ENCODE measurements around the gene PTPRK.

PTPRK gene

GRCh38 chr6:128520436-128521281 is at the start of gene PTPRK:
TSS of gene PTPRK (minus strand) at chr6:128520599. CDS start at chr6:128520358, 241 bp downstream.
- DNase-seq (ENCODE audit: low spot score): peak; percentile 48

GRCh38 chr6:128567029-128567428 is 46.6 kb upstream of the PTPRK start:
- DNase-seq (ENCODE audit: low spot score): no peak

DNA sequence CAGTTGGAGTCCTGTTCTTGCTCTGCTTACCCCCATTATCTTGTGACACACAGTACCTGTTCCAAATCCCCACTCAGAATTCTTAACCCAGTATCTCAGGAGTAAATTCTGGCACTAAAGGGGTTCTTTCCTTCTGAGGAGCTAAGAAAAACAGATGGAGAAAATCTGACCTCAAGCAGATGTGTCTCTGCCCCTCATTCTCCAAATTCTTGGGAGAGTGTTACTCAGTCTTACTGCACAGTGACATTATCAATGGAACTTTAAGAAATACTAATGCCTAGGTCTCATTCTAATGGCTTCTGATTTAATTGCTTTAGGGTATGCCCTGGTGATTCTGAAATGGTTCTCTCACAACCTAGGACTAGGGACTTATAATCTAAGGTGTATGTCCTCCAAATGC is 40.6 kb upstream of the PTPRK start:
- DNase-seq (ENCODE audit: low spot score): no peak

GRCh38 chr6:128558924-128559323 is 38.5 kb upstream of the PTPRK start:
- no peak for DNase-seq (ENCODE audit: low spot score)

DNA sequence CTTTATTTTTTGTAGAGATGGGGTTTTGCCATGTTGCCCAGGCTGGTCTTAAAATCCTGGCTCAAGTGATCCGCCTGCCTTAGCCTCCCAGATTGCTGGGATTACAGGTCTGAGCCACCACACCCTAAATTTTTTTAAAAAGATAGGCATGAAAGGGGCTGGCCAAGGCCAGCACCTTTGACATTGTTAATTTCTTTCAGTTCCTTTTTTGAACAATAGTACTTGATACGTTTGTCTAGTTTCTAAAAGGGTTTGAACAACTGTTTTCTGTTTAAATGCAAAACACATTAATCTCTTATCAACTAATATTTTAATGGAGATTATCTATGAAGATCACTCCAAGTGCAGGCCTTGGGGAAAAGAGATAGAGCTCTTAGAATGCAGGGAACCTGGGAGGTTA is 37.6 kb upstream of the PTPRK start:
- DNase-seq (ENCODE audit: low spot score): no peak

- DNase-seq (ENCODE audit: low spot score): no peak
These were observed 36.7 kb upstream of the PTPRK start for GRCh38 chr6:128557081-128557480.

DNA sequence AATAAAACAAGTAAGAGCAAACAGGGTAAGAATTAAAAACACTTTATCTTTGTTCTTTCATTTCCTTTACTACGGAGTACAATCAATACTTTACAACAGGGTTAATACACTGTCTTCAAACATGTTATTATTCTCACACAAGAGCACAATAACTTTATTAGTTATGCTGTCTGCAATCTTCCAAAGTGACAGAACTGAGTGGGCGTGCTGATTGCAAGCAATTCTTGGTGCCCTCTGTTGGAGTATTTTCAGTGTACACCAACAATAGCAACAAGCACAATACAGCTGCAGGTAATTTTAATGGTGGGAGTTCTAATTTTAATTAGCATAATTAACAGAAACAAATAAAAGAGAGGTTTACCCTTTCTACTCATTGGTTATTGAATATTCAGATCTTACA is 33.9 kb upstream of the PTPRK start:
- DNase-seq (ENCODE audit: low spot score): no peak

DNA sequence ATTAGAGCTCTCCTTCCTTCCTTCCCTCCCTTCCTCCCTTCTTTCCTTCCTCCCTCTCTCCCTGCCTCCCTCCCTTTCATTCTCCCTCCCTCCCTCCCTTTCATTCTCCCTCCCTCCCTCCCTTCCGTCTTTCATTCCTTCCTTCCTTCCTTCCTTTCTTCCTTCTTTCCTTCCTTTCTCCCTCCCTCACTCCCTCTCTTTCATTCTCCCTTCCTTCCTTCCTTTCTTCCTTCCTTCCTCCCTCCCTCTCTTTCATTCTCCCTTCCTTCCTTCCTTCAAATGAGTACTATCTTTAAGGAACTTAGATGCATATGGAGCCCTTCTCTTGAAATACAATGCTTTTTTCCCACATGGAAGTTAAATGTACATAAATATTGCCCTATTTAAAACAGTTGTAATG is 20.9 kb upstream of the PTPRK start:
- DNase-seq (ENCODE audit: low spot score): no peak

DNA sequence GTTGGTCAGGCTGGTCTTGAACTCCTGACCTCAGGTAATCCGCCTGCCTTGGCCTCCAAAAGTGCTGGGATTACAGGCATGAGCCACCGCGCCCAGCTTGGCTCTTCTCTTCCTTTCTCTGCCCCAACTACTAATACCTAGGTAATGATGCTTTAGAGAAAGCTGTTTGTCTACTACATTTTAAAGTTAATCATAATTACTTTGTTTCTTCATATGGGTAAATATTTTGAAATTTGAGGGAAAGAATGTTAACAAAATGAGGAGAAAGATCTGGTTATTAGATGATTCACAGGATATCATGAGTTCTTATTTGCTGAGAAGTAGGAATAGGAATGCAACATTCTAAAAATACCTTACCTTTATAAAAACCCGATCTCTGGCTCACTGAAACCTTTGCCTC is 18.4 kb upstream of the PTPRK start:
- no peak for DNase-seq (ENCODE audit: low spot score)

DNA sequence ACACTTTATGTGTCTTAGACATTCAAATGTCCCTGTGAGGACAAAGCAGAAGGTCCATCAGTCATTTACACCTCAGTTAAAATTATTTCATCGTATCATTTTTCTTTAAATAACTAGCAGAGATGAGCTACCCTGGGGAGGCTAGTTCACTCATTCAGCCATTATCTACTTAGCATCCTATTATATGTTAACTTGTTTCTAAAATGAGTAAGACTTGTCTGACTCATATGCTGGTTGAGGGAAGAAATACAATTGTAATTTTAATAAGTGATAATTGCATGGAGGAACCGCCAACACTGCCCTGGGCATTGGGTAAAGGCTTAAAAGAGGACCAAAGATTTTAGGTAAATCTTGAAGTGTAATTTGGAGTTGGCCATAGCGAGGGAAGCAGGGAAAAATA is 12.4 kb upstream of the PTPRK start:
- no peak for DNase-seq (ENCODE audit: low spot score)

- no peak for DNase-seq (ENCODE audit: low spot score)
These were observed 11.7 kb upstream of the PTPRK start for GRCh38 chr6:128532136-128532535.

GRCh38 chr6:128531696-128532095 is 11.3 kb upstream of the PTPRK start:
- no peak for DNase-seq (ENCODE audit: low spot score)

DNA sequence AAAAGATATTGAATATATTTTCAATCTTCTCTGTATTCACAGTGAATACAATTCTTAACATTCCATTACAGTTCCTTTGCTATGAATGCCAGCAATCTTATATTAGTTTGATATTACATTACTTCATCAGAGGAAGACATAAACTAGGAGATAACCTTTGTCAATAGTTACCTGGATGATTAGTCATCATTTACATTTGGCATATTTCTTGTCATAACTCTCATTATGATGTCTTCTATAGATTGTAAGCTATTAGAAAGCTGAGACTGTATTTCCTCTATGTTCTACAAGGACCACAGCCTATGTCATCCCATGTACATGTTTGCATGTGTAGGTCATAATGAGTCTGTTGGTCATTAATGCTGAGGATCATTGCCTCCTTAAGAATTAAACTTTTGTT is 7.8 kb upstream of the PTPRK start:
- DNase-seq (ENCODE audit: low spot score): no peak

- DNase-seq (ENCODE audit: low spot score): no peak
These were observed 7.0 kb upstream of the PTPRK start for GRCh38 chr6:128527375-128527774.

GRCh38 chr6:128526152-128526914 is 5.9 kb upstream of the PTPRK start:
- no peak for DNase-seq (ENCODE audit: low spot score)

DNA sequence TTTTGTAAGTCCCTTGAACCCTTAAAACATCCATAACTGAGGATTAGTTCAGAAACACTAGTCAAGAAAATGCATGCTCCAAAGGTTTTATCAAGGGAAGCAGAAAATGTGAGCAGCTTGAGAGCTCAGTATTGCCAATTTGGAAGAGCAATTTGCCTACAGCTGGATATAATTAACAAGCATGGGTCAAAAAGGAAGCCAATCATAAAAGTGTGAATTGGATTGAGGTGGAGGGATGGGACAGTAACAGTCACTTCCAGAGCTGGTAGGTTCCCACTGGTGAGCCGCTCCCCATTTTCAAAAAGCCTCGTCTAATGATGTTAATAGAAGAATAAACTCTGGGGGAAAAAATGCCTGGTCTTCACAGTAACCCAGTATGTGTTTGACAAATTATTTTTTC is 5.0 kb upstream of the PTPRK start:
- no peak for DNase-seq (ENCODE audit: low spot score)

GRCh38 chr6:128521282-128521632 is 858 bp upstream of the PTPRK start:
- no peak for DNase-seq (ENCODE audit: low spot score)

GRCh38 chr6:128519931-128520435 is 416 bp downstream of the PTPRK start:
- DNase-seq (ENCODE audit: low spot score): no peak

DNA sequence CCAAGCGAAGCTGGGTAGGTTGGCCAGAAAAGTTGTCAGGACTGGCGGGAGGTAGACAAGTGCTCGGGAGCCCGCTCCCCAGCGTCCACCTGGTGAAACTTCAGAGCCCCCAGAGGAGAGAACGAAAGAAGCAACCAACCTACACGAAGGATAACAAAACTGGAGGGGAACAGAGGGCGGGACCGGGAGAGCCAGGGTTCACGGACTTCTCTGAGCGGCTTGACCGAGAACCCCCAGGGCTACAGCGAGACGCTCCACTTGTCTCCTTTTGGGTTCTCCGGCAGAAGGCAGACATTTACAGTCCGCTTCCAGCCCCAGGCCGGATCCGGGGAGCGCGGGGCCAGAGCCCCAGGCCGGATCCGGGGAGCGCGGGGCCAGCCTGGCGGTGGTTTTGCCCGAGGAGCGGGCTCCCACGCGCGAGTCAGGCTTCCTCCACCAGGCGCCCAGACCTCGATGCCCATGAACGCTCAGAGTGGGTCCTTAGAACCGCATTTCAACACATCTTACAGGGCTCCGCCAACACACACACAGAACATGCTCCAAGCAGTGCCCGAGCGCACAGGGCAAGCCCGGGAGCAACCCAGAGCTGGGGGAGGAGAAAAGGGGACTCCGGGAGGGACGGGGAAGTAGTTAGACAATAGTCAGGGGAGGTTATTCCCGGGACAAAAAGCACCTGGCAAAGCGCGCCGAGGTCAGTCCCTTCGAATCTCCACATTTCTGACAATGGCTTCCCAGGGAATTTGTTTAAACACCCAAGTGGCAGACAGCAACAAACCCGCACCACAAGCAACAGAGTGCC is 1.1 kb downstream of the PTPRK start:
- no peak for DNase-seq (ENCODE audit: low spot score)

GRCh38 chr6:128518434-128519131 is 1.8 kb downstream of the PTPRK start:
- DNase-seq (ENCODE audit: low spot score): no peak

GRCh38 chr6:128517124-128517523 is 3.3 kb downstream of the PTPRK start:
- no peak for DNase-seq (ENCODE audit: low spot score)

- DNase-seq (ENCODE audit: low spot score): no peak
These were observed 3.9 kb downstream of the PTPRK start for GRCh38 chr6:128516514-128516898.

Measured in COLO829 (cell line).